Measurements from ENCODE around the gene PTH1R. TPM values are rescaled to one million over a fixed set of nuclear protein-coding genes. Genes with fewer than 3 reads are reported as not detected.

The PTH1R gene
- polyA plus RNA-seq, 10 donors, result 6.9 to 39.0 (median 8.6) TPM

GRCh38 chr3:46881596-46882376 lies 4.3 kb downstream of the PTH1R start:
- peak in 1 of 3 donors; percentile 53 for DNase-seq

DNA sequence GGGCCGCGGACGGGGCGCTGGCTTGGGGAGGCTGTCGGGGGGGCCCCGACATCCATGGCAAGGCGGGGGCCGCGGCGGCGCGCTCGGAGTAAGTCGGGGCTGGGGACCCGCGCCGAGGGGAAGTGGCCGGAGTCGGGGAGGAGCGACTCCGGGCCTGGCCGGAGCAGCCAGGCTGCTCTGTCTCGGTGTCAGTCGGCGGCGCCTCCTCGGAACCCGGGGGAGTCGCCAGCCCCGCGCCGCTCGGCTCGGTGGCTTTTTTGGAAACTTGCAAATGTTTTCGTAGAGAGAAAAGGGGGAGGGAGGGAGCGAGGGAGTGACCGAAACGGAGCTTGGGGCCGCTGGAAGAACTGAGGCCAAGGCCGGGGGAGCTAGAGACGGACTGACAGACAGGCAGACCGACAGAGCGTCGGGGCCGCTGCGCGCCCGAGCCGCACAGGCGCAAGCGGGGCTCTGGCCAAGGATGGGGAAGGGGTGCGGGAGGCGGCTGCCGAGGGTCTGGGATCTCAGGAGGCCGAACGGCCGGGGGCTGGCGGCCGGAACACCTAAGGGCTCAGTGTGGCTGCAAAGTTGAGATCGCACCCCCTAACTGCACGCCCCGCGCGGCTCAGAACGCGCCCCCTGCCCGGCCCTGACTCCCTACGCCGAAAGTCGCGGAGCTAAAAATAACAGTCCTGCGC lies 5.0 kb downstream of the PTH1R start:
- DNase-seq, result peak in 2 of 3 donors; percentile 67 to 93

- peak in 2 of 3 donors; percentile 65 to 81 for DNase-seq
Measured at GRCh38 chr3:46883054-46883829, 5.7 kb downstream of the PTH1R start.

GRCh38 chr3:46883830-46884185 lies 6.3 kb downstream of the PTH1R start:
- no peak for DNase-seq

GRCh38 chr3:46884427-46884826 lies 6.9 kb downstream of the PTH1R start:
- DNase-seq, result no peak

DNA sequence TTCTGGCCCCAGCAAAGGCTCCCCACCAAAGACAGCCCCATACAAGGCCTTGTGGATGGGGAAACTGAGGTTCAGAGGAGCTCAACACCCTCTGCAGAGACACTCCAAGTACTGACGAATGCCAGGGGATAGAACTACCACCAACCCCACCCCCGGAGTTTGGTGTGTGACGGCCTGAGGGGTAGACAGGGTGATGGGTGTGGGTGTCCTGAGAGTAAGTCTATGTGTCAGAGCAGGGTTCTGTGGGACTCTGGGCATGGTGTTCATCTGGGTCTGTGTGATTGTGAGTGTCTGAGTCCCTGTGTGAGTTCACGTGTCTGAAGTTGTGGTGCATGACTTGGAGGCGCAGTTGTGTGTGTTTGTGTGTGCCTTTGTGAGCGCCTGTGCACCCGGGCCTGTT lies 7.4 kb downstream of the PTH1R start:
- DNase-seq, result no peak

DNA sequence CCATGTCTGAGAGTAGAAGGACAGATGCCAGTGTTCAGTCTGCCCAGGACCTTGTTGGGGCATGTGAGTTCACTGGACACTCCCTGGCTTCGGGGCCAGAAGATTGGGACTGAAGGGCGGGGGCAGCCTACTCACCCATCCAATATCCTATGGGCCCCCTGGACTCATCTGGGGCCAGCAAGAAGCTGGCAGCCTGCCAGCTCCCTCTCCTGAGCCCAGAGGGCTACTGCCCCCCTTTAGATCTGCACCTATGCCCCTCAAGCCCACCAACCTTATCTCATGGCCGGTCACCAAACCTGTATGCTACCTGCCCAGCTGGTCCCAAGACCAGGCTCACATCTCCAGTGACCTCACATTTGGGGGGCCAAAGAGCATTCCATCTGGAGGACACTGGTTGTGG lies 8.1 kb downstream of the PTH1R start:
- DNase-seq, result no peak

DNA sequence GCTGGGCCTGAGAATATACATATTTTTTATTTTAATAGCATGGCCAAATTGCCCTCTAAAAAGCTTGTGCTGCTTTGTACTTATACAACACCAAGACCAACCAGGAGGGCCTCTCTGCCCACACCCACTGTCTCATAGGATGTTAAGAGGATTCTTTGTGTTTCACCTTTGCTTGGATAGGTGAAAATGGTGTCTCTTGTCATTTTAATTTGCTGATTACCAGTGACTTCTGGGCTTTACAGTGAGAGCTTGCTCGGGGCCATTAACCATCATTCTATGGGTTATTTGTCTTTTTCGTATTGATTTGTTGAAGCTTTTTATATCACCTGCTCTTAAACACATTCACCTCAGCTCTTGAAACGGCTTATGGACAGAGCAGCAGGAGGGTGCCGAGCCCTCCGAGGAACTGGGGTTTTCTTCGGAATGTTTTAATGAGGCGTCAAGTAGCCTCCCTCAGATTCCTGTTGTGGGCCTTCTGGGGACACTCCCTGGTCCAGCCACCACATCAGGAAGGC lies 10.5 kb downstream of the PTH1R start:
- no peak for DNase-seq

DNA sequence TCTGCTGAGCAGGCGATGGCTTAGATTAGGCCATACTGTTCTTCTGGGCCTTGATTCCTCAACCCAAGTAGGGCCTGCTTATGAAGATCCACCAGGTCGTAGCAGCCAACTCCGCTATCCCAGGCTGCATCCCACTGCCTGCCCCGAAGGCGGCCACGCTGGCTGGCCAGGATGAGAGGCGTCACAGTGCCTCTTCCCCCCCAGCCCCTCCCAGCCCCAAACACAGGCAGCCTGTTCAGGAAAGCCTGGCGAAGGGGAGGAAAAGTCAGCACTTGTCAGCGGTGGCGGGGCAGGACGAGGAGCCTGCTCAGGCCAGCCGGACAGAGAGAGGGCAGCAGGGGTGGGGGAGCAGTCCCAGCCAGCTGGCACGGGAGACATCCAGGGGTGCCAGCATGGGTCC lies 11.2 kb downstream of the PTH1R start:
- no peak for DNase-seq

DNA sequence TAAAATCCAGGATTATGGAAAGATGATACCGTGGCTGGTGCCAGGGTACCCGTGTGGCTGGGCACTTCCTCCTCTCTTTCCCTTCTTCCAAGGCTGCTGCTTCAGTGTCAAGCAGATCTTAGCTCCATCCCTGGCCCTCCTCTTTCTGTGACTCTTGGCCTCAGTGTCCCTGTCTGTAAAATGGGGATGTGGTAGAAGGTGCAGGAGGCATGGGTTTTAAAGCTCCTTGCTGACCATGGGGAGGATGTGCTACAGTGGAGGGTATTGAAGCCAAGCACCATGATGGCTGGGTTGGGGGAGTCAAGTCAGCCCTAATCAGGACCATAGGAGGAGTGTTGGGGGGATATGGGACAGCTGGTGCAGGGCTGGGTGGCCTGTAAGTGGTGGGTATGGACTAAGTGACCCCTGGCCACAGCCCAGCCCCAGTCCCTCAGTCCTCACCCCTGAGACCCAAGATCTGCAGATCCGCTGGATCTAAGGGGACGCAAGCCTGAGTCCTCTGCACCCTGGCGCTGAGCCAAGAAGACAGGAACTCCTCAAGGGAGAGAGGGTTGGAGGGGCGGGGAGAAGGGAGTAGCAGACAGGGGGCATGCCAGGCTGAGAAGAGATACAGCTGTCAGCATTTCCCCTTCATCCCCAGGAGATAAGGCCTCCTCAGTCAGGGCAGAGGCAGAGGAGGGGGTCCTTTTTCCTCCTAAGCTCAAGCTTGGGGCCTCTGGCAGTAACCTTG lies 12.0 kb downstream of the PTH1R start:
- DNase-seq, result no peak

DNA sequence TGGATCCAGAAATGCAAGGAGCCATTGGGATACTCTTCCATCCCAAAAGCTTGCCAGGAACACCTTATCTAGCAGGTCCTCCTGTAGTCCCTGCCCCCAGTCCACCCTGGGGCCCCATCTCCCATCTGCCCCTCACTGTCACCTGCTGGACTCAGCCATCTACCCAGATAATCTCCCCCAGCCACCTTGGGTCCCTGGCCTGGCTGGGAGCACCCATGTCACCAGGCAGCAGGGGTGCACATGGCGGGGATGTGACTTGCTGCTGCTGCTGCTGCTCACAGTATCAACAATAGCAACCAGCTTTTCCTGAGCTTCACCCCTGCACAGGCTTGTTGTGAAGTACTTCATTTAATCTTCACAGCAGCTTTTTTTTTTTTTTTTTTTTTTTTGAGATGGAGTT lies 12.6 kb downstream of the PTH1R start:
- no peak for DNase-seq

- no peak for DNase-seq
Measured at GRCh38 chr3:46891132-46891531, 13.6 kb downstream of the PTH1R start.

DNA sequence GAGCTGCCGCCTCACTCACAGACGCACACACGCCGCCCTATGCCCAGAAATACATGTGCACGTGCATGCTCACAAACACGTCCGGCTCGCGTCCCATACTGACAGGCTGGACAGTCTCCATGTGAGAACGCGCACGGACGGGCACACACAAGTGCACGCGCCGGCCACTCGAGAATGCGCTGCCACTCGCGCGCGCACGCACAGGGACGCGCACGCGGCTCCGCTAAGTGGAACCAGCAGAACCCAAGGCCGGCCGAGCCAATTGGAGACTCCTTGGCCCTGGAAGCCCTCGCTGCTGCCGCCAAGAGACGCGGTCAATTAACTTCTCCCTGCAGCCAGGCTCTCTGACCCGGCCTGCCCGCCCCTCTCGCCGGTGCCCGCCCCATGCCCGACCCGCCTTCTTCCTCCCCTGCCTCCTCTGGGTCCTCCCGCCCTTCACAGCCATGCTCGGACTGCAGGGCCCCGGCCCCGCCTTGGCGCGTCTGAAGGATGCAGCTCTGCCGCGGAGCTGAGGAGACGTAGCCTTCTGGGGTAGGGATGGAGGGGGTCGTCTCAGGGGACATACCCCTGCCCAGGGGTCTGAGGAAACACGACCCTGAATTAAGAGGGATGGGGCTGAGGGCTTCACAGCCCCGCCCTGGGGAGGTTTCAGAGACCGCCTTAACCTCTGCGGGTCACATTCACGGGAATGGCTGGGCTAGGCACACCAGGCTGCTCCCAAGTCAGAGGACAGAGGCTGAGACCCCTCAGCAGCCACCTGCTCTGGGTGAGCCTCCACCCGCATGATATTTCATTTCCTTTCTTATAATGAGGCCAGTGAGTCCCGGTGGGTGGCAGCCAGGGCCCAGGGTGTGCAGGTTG lies 15.0 kb downstream of the PTH1R start:
- DNase-seq, result peak in 2 of 3 donors; percentile 65 to 85

DNA sequence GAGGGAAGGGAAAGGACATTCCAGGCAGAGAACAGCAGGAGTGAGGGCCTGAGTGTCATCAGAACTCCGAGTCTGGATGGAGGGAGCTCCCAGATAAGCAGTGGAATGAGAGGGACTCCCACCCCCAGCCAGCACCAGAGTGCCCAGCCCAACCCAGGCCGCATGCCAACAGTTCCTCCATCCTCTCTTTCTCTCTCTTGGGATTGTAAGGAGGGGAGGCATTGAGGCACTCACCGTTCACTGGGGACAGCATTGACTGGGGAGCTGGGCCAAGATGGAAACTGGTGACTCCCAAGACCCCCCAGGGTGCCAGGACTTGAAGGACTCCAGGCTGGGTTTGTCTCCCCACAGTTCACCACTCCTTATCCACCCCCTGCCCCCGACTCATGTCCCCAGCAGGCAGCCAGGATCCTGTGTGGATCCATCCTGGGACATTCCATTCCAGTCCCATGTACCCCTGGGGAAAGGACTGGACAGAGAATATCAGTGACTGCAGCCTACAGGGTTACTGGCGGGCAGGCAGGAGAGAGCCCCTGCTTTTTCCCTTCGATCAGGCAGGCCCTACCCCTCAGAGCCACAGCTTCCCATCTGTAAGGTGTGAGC lies 15.7 kb downstream of the PTH1R start:
- no peak for DNase-seq

DNA sequence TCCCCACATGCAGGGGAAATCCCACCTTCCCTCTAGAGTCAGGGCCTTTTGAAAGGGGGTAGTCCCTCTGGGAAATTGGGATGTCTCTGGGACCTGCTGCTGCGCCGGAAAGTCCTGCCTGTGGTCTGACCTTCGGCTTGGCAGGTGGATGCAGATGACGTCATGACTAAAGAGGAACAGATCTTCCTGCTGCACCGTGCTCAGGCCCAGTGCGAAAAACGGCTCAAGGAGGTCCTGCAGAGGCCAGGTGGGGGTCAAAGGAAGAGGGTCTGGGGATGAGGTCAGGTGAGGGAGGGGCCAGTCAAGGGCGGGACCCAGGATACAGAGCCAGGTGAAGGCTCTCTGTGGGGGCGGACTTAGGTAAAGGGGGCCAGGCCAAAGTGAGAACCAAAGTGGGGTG lies 16.2 kb downstream of the PTH1R start:
- DNase-seq, result no peak

GRCh38 chr3:46894256-46894655 lies 16.7 kb downstream of the PTH1R start:
- no peak for DNase-seq

GRCh38 chr3:46895204-46895660 lies 17.7 kb downstream of the PTH1R start:
- DNase-seq, result peak in 2 of 3 donors; percentile 70 to 84

DNA sequence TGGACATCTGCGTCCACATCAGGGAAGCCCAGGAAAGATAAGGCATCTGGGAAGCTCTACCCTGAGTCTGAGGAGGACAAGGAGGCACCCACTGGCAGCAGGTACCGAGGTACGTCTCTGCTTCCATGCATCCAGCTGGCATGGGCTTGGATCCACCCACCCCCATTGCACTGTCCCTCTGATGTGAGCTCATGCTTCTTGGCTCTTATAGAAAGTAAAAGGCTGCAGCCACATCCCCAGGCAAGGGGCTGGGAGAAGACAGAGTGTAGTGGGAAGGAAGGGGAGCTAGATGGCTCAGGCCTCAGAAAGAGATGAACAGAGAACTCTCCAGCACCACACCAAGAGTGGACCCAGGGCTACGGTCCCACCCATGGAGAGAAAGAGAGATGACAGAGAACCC lies 18.2 kb downstream of the PTH1R start:
- no peak for DNase-seq

DNA sequence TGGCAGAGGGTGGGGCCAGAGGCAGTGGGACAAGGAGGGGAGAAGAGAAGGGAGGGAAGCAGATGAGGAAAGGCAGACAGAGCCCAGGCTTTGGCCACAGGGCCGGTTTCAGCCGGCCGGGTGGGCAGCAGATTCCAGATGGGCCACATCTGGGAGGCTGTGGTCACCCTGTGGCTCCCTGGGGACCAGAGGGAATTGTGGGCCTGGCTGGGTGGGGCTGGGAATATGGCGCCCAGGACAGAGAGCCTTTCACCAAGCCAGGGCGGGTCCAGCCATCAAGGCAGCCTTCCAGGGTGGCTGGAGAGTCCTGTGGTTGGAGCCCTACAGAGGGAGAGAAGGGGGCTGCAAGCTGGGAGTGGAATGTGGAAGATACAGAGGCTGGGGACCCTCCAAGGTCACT lies 18.9 kb downstream of the PTH1R start:
- no peak for DNase-seq

GRCh38 chr3:46897031-46897430 lies 19.5 kb downstream of the PTH1R start:
- no peak for DNase-seq

All from muscle of back (tissue), 11 donors.